Astrocyte of the spinal cord (primary cell): Measurements from ENCODE around the gene PLCL1.
A peak's percentile ranks its signal among the peaks of the same experiment; 100 is the strongest.

Experiments used
- DNase-seq: peaks from one replicate; pipeline ENCODE4 v3.0.0; 2011; ENCODE audit warnings: low read depth, low spot score
- H3K4me3 ChIP-seq: 2 replicates; pipeline ENCODE4 v1.5.1; 2011; ENCODE audit warnings: low read depth, mild to moderate bottlenecking, low read length, moderate library complexity
- in situ Hi-C: cut with HindIII; loops from 2 replicates; pipeline ENCODE4 v1.10.0; 2017; ENCODE audit warnings: low sequenced_read_pairs
- TF ChIP-seq, protein P1 (sequence below): IDR thresholded peaks from 2 replicates; pipeline ENCODE4 v1.5.1; 2012; ENCODE audit warnings: low read depth, mild to moderate bottlenecking, low read length, inconsistent platforms

PLCL1 gene

DNA sequence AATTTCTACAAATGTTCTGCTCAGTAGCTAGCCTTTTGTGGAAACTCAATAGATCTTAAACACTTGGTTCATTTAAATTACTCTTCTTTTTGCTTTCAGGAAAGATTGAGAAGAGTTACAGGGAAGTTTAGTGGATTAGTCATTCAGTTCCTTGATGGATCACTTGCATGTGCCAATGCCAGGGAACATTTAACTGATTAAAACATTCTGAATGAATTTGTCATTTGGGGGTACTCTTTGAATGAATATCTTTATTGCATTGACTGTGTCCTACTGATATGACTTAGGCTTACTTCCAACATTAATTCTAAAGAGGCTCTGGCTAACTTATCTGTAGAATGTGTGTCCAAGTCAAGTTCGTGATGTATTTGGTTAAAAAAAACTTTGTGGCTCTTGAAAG is 199.8 kb downstream of the PLCL1 start:
- in situ Hi-C loops, result no loop called here
- TF ChIP-seq, protein P1, sequence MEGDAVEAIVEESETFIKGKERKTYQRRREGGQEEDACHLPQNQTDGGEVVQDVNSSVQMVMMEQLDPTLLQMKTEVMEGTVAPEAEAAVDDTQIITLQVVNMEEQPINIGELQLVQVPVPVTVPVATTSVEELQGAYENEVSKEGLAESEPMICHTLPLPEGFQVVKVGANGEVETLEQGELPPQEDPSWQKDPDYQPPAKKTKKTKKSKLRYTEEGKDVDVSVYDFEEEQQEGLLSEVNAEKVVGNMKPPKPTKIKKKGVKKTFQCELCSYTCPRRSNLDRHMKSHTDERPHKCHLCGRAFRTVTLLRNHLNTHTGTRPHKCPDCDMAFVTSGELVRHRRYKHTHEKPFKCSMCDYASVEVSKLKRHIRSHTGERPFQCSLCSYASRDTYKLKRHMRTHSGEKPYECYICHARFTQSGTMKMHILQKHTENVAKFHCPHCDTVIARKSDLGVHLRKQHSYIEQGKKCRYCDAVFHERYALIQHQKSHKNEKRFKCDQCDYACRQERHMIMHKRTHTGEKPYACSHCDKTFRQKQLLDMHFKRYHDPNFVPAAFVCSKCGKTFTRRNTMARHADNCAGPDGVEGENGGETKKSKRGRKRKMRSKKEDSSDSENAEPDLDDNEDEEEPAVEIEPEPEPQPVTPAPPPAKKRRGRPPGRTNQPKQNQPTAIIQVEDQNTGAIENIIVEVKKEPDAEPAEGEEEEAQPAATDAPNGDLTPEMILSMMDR, result no peak
- H3K4me3 ChIP-seq, result no peak overlapping the region
- peak; percentile 42 for DNase-seq

DNA sequence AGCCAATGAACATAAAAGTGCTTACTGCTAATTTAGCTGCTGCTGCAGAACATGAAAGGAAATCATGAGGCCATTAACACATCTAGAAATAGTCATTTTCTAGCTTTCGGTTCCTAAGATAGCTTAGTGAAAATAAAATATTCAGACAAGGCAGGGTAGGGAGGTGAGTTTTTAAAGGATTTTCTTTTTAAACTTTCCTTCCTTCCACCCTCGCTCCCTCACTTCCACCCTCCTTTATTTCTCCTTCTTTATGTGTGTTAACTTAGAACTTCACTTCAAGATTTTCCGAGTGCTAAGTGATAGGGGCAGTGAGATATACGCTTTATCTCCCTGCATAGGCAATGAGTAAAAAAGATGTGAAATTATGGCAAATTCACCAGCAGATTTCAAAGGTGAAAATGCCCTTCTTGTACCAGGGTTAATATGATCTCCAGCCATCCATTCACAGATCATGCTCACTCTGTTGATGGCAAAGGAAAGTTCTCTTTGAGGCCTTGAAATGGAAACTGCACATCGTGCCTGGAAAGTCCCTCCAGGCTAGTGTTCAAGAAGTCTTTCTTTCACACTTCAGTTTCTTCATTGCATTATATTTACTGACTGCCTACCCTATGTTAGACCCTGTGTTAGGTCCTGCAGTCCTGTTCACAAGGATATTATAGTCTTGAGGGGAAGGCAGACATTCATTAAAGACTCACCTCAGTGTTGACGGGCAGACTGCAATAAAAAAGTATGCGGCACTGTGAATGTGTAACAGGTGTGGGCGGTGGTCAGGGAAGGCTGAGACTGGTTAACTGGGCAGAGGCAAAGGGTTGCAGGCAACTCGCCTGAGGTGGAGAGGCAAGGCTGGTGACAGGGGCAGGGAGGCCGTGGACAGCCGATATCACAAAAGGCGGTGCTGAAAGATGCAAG is 200.8 kb downstream of the PLCL1 start:
- in situ Hi-C loops, result no loop called here
- DNase-seq, result no peak
- TF ChIP-seq, protein P1, result no peak
- no peak overlapping the region for H3K4me3 ChIP-seq

DNA sequence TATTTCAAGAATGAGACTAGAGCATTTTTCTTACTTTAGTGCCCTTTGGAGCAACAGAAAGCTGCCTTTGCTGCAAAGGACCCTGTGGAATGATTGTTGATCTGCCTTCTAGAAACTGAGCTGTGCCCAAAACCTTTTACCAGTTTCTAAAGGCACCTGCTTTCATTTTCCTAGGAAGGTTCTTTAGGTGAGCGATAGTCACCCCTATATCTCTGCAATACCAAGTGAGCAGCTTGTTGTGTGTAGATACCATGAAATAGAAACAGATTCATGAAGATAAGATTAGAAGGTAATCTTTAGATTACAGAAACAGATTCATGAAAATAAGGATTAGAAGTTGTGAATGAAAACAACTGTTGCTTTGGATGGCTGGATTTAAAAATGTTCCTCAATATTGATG is 202.3 kb downstream of the PLCL1 start:
- no peak for DNase-seq
- TF ChIP-seq, protein P1, result no peak
- in situ Hi-C loops, result no loop called here
- H3K4me3 ChIP-seq, result no peak overlapping the region

DNA sequence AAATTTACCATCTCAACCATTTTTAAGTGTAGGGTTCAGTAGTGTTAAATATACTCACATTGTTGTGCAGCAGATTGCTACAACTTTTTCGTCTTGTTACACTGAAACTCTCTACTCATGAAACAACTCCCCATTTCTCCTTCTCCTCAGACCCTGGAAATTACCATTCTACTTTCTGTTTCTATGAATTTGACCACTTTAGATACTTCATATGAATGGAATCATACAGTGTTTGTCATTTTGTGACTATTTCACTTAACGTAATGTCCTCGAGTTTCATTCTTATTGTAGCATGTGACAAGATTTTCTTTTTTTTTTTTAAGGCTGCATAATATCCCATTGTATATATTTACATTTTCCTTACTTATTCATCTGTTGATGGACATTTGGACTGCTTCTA is 203.8 kb downstream of the PLCL1 start:
- no peak for DNase-seq
- in situ Hi-C loops, result no loop called here
- TF ChIP-seq, protein P1, result no peak
- H3K4me3 ChIP-seq, result no peak overlapping the region

DNA sequence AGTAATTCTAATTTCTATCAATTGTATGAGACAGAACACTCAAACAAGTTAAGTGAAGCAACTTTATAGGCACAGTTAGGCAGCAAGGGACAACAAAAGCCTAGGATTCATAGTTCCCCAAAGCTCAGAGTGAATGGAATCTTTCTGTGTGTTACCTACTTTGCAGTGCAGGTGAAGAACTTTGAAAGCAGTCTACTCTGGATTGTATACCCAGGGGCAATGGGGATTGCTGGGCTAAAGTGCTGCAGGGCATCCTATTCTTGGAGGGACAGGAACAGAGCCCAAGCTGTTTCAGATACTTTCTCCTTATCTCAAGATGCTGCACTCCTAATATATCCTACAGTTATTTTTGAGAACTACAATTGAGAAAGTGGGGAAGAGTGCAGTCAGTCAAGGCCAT is 207.6 kb downstream of the PLCL1 start:
- TF ChIP-seq, protein P1, result no peak
- no peak for DNase-seq
- in situ Hi-C loops, result no loop called here
- H3K4me3 ChIP-seq, result no peak overlapping the region

DNA sequence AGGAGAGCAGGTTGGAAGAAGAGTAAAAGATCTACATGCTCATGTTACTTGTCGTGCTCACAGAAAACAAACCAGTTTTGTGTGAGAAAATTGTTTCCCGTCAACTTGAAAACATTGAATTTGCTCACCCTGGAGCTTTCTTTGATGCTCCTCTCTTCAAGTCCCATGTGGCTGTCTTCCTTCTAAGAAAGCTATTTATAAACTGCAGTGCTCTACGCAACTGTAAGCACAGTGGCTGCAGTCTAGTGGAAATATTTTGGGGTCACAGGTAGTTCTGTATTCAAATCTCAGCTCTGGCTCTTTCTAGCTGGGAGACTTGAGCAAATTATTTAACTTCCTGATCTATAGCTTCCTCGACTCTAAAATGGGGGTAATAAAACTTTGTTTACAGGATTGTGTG is 211.8 kb downstream of the PLCL1 start:
- no peak for DNase-seq
- no peak overlapping the region for H3K4me3 ChIP-seq
- in situ Hi-C loops, result no loop called here
- TF ChIP-seq, protein P1, result no peak
